ENCODE results near the gene CLASP2.

CLASP2 gene

DNA sequence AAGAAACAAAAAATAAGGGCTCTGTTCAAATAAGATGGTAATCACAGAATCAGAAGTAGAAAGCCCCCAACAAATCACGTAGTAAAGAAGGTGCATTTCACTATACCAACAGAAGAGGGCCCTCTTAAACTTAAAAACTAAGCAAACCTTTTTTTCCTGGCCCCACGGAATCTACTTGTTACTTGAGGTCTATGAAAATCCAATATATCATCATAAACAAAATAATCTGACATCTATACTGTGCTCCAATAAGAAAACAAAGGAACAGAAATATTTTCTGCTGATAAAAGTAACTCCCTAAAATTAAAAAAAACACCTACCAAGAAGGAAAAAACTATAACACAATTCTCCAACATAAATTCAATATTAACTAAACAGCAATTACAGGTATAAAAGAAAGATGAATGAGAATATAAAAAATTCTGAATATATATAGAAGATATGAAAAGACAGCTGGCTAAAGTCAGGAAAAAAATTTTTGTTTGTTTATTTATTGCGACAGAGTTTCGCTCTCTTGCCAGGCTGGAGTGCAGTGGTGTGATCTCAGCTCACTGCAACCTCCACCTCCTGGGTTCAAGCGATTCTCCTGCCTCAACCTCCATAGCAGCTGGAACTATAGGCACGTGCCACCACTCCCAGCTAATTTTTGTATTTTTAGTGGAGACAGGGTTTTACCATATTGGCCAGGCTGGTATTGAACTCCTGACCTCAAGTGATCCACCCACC lies 81.8 kb downstream of the CLASP2 start:
- no peak for DNase-seq (ENCODE audit: low read depth in 2 of 2)

DNA sequence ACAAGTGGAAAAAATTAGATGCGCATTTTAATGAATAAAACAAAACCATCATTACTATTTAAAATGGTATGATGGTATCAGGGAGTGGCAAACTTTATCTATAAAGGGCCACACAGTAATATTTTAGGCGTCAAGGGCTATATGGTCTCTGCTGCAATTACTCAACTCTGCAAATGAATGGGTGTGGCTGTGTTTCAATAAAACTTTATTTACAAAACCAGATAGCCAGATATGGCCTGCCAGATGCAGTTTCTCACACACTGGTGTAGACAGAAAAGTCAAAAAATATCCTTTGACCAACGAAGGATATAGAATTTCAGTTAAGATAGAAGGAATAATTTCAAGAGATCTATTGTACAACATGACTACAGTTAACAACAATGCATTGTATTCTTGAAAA lies 83.8 kb downstream of the CLASP2 start:
- no peak for DNase-seq (ENCODE audit: low read depth in 2 of 2)

DNA sequence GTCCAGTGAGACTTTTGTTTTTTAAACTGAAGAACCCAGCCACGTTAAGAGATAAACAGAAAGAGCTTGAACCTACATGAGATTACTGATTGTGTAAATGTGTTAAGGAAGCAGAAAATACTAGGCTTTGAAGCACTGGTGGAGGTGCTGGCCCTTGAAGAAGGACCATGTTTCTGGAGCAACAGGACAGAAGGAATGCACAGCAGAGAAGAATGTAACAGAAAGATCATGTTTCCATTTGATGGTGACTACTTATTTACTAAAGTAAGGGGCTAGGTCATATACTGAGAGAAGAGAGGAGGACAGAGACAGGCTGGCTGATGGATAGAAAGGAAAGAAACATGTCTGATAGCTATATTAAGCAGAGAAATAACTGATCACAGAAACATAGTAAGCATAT lies 88.8 kb downstream of the CLASP2 start:
- no peak for DNase-seq (ENCODE audit: low read depth in 2 of 2)

DNA sequence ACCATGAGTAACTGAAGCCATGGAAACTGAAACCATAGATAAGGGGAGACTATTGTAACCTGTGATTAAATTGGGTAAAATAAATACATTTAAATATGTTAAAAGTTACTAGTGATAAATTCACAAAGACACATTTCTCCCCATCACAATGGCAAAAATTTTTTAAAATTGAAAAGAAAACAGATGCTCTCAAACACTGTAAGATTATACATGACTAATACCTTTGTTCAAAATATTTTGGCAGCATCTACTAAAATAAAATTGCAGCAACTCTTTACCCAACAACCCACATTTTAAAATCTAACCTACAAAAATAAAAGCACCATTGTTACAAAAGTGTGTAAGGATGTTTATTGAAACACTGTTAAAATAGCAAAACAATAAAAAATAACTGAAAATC lies 93.3 kb downstream of the CLASP2 start:
- no peak for DNase-seq (ENCODE audit: low read depth in 2 of 2)

DNA sequence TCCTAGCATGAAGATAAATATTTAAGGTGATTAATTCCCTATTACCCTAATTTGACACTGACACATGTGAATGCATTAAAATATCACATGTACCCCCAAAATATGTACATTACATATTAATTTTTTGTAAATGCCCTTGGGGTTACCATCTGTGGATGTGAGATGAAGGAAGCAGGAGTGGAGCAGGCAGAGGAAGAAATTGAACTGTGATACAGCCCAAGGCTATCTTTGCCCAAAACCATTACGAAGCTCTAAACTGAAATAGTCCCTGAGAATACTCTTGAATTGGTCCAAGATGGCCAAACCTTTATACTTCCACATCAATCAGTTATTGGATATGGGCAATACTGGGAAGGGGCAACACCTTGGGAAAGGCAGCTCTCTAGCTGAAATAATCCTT lies 105.0 kb downstream of the CLASP2 start:
- DNase-seq (ENCODE audit: low read depth in 2 of 2), result no peak

DNA sequence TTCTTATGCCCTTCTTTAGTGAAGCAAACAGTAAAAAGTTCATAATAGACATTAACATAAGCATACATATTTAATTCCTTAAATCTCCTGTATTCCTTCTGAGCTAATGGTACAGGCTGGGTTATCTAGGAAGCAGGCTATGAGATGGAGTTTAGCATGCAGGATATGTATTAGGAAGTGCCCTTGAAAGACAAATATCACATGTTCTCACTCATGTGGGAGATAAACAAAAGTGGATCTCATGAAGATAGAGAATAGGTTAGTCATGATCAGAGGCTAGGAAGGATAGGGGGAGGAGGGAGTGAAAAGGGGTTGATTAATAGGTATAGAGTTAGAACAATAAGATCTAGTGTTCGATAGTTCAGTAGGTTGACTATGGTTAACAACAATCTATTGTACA lies 105.4 kb downstream of the CLASP2 start:
- DNase-seq (ENCODE audit: low read depth in 2 of 2), result no peak

DNA sequence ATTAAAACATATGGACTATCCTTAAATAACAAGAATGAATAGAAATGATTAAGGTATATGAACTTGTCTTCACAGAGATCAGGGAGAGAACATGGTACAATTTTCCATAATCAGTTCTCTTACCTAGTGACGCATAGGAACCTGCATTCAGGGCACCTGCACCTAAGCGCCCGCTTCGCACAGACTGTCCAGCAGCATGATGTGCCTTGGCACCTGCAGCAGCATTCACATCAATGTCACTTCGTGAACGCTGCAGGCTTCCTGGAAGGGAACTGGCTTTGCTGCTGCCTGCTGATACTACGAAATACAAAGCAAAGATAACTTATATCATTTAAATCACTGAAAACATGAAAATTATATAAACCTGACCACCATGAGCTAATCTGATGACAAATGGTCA lies 115.2 kb downstream of the CLASP2 start:
- no peak for DNase-seq (ENCODE audit: low read depth in 2 of 2)

DNA sequence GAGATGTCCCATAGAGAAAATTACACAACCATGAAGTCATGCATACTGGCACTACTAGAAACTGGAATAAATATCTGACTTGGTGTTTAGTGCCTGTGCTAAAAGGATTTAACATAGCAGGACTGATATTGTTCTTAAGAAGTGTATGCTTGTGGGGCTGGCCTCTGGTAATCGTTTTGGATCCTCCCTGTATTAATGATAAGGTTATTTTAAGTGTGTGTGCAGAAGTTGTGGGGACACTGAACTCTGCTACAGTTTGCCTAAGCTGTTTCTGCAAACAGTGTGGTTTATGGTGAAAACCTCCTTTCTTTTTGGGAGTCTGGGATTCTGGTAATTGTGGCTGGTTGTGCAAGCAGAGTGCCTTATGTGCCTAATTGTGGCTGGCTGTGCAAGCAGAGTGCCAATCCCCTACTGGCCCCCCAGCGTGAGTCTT lies 120.8 kb downstream of the CLASP2 start:
- DNase-seq (ENCODE audit: low read depth in 2 of 2), result no peak

DNA sequence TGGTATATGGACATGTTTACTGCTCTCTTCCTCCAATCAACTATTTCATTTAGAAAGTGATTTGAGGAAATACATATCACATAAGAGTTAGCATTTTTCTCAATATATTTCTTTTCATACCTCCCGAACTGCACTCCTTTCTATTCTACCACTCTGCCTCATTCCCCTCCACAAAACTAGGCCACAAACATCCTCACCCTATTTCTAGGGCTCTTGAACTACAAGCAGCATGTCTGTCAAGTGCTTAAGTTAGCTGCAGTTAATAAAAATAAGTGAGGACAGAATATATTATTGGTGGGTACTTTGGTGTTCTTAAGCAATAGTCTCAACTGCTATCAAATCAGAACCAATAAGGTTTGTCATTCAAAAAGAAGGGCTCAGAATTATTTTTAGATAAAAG lies 125.1 kb downstream of the CLASP2 start:
- no peak for DNase-seq (ENCODE audit: low read depth in 2 of 2)

DNA sequence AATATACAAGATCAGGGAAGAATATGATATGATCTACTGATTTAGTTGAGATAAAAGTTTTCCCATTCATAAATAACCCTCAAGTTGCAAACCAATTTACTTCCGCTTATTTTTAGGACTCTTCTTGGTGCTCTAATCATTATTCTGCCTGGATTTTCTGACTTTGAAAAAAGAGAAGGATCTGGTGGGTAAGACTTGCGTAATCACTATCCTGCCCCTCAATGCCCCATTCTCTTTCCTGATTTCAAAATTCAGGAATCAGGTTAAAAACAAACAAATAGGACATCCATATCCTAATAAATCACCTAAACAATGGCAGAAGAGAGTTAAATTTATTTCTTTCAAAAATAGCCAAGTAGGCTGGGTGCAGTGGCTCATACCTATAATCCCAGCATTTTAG lies 127.5 kb downstream of the CLASP2 start:
- DNase-seq (ENCODE audit: low read depth in 2 of 2), result no peak

DNA sequence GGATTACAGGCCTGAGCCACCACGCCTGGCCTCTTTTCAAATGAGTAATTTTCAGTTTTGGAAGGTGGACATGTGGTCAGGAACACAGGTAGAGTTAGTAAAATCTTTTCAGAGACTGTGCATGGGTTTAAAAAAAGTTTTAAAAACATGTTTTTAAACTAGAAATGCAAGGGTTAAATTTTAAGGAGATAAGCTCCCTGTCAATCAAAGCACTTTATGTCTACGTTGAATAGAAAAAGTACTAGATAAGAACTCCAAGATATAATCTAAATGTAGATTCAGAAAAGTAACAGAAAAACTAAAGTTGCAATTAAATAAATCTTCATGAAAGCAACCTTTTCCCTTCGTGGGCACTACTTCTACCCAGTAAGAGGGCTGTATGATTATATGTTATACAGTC lies 131.7 kb downstream of the CLASP2 start:
- no peak for DNase-seq (ENCODE audit: low read depth in 2 of 2)

DNA sequence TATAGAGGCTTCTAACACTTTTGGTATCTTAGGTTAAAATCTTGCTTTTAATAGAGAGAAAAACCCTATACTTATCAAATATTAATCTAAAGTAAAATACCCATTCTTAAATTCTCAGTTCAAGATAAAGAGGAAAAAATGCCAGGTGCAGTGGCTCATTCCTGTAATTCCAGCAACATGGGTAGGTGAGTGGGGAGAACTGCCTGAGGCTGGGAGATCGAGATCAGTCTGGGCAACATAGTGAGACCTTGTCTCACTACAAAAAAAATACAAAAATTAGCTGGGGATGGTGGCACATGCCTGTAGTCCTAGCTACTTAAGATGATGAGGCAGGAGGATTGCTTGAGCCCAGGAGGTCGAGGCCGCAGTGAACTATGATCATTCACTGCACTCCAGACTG lies 135.8 kb downstream of the CLASP2 start:
- no peak for DNase-seq (ENCODE audit: low read depth in 2 of 2)

DNA sequence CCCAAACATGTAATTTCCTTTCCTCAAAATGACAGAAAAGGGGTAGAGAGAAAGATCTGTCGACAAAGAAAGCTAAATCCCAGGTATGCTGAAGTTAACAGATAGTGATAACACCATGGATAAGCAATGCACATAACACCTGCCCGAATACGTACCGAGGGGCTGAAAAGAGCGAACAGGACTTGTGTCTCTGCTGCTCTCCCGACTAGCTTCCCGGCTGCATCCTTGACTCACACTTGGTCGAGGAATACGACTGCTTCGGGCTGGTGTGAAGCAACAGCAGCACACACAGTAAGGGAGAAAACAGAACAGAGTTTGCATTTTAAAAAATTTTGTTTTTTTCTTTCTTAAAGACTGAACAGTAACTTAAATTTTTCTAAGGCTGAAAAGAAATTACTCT lies 136.4 kb downstream of the CLASP2 start:
- DNase-seq (ENCODE audit: low read depth in 2 of 2), result no peak

DNA sequence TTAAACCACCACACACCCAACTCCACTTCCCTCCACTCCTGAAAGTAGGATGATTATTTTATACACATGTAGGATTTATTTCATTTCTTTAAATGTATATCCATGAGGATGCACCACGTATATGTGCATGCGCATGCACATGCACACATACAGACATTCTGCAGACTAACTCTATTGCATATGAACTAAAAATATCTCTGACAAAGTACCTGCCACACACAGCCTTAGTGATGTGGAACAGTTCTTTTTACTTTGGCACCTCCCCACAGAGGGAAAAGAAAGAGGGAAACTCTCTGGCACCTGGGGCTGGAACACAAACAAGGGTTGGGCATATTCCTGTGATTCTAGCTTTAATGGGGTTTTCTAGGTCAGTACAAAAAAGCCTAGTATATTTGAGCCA lies 138.2 kb downstream of the CLASP2 start:
- DNase-seq (ENCODE audit: low read depth in 2 of 2), result no peak

DNA sequence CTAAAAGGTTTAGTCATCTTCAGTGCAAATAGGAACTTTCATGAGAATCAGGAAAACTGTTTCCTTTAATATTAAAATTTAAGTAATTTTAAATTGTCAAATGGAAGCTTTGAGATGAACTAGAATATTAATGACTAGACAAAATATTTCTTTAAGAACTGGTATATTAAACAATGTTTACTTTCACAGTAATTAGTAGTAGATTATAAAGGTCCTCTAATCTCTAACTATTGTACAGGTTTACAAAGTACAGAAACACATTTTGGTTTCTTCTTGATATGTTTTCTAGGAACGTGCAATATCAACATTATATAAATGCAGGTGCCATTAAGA lies 138.9 kb downstream of the CLASP2 start:
- no peak for DNase-seq (ENCODE audit: low read depth in 2 of 2)

DNA sequence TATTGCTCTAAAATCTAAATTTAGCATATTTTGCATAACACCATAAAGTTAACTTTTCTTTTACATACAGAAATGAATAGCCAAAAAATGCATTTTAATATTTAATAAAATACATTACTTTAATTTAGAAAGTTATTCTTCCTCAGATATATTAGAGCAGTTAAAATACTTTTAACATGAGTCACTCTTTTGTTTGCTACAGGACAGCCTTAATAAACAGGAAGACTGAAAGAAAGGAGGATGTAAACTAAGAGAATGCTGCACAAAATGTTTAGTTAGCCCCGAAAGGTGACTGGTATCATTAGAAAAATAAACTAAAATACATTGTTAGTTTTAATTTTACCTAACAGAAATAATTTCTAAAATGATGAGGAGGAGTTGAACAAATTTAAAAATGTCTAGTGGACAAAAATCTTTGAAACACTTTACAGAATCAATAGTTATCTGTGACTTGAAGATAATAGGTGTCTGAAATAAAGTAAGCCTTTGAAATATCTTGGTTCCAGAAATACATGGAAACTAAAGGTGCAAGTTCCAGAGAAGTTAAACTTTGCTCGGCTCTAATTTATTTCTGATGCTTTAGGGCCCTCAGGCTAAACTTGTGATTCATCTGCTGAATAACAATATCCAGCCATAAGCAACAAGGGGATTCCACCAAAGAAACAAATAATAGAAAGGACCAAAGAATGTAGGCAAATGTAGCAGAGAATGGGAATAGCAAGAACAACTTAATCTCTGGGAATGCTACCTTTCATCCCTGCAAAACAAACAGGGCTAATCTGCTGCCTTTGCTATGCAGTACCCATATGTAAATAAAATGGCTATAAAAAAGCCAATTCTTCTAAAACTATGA lies 139.5 kb downstream of the CLASP2 start:
- no peak for DNase-seq (ENCODE audit: low read depth in 2 of 2)

DNA sequence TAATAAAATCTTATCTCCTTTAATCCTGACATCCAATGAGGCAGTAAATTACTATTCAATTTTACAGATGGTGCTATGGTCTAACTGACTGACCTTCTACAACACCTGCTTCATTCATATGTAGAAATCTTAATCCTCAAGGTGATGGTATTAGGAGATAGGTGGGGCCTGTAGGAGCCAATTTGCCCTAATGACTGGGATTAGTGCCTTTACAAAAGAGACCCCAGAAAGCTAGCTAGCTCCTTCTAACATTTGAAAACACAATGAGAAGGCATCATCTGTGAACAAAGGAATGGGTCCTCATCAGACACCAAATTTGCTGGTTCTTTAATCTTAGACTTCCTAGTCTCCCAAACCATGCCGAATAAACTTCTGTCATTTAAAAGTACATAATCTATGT lies 140.5 kb downstream of the CLASP2 start:
- no peak for DNase-seq (ENCODE audit: low read depth in 2 of 2)

DNA sequence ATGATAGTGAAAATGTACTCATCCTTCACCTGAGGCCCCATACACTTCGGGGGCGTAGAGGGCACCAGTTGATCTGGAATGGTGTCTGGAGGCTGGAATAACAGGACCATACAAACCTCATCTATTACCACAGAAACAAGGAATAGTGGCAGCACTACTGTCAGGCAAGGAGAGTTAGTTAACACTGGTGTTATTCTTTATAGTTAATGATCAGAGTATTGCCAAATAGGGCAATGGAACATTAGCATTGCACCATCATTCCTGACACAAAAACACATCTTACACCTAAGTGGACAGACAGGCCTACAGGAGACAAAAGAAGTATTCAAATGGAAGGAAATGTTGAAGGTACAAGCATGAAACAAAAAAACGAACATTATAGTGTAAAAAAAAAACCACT lies 140.9 kb downstream of the CLASP2 start:
- DNase-seq (ENCODE audit: low read depth in 2 of 2), result no peak

DNA sequence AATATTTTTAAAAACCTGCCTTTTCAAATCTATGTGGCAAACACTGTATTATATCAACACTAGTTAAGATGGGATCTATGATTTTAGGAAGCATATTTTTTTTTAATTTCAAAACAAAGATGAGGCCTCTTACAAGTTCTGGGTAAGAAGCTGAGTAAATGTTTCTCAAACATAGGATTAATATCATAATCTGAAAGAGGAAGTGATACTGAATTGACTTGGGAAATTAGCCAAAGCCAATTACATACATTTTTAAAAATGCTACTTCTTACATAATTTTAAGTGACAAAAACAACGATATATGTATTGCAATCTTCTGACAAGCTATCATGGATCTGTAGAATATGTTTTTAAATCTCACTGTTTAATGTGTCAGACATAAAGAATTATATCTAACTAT lies 142.7 kb downstream of the CLASP2 start:
- no peak for DNase-seq (ENCODE audit: low read depth in 2 of 2)

DNA sequence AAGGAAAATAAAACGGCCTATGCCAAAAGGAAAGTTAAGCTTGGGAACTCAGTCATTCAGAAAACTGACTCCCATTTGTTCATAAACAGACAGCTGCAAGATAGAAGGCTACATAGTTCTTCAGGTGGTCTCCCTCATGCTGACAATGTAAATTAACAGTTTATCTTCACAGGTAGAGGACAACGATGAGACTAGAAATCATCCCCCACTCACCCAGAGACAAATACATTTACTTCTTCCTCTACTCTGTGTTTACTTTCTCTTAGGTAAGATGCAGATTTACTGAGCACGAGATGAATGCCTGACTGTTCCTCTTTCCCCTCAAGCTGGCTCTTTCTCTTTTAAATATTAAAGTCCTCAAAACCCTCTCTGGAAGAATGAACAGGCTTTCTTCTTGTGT lies 160.2 kb downstream of the CLASP2 start:
- no peak for DNase-seq (ENCODE audit: low read depth in 2 of 2)

DNA sequence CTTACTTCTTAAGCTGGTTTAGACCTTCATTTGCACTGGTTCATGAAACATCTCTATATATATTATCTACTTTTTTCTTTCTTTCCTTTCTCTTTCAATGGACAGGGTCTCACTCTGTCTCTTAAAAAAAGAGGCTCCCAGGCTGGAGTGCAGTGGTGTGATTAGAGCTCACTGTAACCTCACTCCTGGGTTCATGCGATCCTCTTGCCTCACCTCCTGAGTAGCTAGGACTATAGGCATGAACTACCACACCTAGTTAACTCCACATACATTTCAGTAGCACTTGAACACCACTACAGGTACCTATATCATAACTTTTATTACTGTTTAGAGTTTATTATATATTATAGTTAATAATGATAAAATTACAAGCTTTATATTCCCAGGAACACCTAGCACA lies 160.8 kb downstream of the CLASP2 start:
- no peak for DNase-seq (ENCODE audit: low read depth in 2 of 2)

DNA sequence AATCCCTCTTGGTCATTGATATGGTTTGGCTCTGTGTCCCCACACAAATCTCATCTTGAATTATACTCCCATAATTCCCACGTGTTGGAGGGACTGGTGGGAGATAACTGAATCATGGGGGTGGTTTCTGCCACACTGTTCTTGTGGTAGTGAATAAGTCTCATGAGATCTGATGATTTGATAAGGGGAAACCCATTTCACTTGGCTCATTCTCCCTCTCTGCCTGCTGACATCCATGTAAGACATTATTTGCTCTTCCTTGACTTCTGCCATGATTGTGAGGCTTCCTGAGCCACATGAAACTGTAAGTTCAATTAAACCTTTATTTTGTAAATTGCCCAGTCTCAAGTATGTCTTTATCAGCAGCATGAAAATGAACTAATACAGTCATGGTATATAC lies 171.0 kb downstream of the CLASP2 start:
- no peak for DNase-seq (ENCODE audit: low read depth in 2 of 2)

DNA sequence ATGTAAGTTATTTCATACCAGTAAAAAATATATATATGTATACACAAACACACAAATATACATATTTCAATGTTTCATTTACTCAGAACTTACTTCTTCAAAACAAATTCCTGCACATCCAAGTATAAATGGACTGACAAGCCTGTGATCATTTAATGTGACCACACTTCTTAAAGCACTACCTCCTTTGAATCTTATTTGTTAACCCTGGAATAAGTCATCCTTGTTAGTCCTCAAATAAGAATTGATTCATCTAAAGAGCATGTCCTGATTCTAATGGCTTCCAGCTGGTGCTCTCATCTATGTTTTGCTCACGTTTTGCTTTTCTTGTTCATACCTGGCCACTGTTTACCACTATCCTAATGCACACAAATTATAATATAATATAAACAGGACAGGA lies 173.9 kb downstream of the CLASP2 start:
- DNase-seq (ENCODE audit: low read depth in 2 of 2), result no peak

DNA sequence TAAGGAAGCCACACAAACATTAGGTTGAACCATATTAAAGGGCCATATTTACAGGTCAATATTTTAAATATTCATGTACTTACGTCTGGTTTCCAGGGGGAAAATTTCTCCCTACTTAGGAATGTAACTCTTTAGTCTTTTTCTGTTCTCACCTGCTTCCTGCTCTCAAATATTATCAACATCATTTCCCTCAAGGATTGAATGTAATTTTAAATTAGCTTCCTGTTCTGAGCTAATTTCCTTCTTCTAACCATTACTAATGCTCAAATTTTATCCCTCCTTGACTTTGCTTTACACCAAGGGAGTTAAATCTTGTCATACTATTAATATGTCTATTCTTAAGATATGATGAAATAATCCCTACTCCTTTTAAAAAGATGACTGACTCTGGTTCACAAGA lies 174.5 kb downstream of the CLASP2 start:
- no peak for DNase-seq (ENCODE audit: low read depth in 2 of 2)

Measured in stimulated activated CD4-positive, alpha-beta T cell treated with anti-CD3 and anti-CD28 coated beads, Interleukin-15, amount 100 ng/mL, for 48 hours (primary cell).